PC-3 (cell line): Measurements from ENCODE around the gene OLFML2B.

Experiments used
- CTCF ChIP-seq: fragments of 300-600 bp; sonication (generic); conservative IDR thresholded peaks from 2 replicates; pipeline ENCODE4 v1.5.1; 2017; ENCODE audit warnings: antibody characterized with exemption, low read depth, mild to moderate bottlenecking, low read length
- EZH2phosphoT487 ChIP-seq: fragments of 300-600 bp; sonication (generic); IDR thresholded peaks from 2 replicates; pipeline ENCODE4 v1.6.1; 2018; ENCODE audit warnings: mild to moderate bottlenecking, antibody characterized with exemption, low read length, borderline replicate concordance

DNA sequence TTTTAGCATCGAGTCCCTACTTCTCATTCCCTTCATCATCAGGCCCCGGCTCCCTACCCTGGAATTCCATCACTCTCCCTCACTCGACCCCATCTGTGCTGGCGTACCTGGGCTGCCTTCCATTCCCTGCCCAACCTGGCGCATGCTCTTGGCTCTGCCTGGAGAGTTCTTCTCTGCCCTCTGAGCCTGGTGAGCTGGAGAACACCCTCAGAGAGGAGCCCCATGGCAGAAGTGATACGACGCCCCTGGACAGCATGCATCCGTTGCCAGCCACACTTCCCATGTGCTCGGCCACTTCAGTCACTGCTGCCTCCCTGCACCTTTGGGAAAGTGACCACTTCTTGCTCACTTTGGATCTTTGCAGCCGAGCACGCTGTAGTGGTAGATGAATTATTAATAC, 30.1 kb downstream of the OLFML2B start:
- TF ChIP-seq CTCF = no peak
- no peak for TF ChIP-seq EZH2phosphoT487
